PC-9 (cell line): ENCODE measurements around the gene CRACR2A. TPM values are rescaled to one million over a fixed set of nuclear protein-coding genes. Genes with fewer than 3 reads are reported as not detected.

Source experiments
- BruUV-seq: library from RNA; stranded (reverse); fragments of 400-500 nt; replicated peaks from 2 replicates; lab custom pipeline; 2021; lab: Mats Ljungman, UMichigan
- CTCF ChIA-PET: fragments of 300-600 bp; sonication (Branson Sonifier 250); formaldehyde crosslinking; loops from one replicate; lab custom pipeline; 2022; ENCODE audit warnings: antibody characterized with exemption; lab: Charles Lee
- POLR2A ChIA-PET: fragments of 300-600 bp; sonication (Branson Sonifier 250); formaldehyde crosslinking; loops from one replicate; lab custom pipeline; 2022; ENCODE audit warnings: antibody characterized with exemption; ENCODE audit not compliant: unreplicated experiment; lab: Charles Lee
- DNase-seq, 2 experiments: peaks; one replicate each; pipeline versions ENCODE4 v3.0.0 to v3.0.0-alpha.2; 2015 to 2022; ENCODE audit warnings: mixed read lengths in 1 of 2
- H2AFZ ChIP-seq: fragments of 200-600 bp; sonication (generic); 2 replicates; pipeline ENCODE4 v1.8.1; 2017; ENCODE audit warnings: antibody characterized with exemption
- H3F3A ChIP-seq: fragments of 200-600 bp; sonication (generic); 2 replicates; pipeline ENCODE4 v1.8.1; 2017; ENCODE audit warnings: antibody characterized with exemption, mild to moderate bottlenecking, low read depth; ENCODE audit not compliant: insufficient read depth
- H3K27ac ChIP-seq: fragments of 200-600 bp; sonication (generic); 2 replicates; pipeline ENCODE4 v1.6.1; 2016; ENCODE audit warnings: mixed run types
- H3K27me3 ChIP-seq: fragments of 200-600 bp; sonication (generic); 2 replicates; pipeline ENCODE4 v1.6.1; 2016; ENCODE audit warnings: low read depth, mixed run types; ENCODE audit not compliant: insufficient read depth
- H3K36me3 ChIP-seq: fragments of 200-600 bp; sonication (generic); 2 replicates; pipeline ENCODE4 v1.6.1; 2016; ENCODE audit warnings: low read depth, mixed run types
- H3K4me1 ChIP-seq: fragments of 200-600 bp; sonication (generic); replicated peaks from 2 replicates; pipeline ENCODE4 v1.6.1; 2016; ENCODE audit warnings: mixed run types; ENCODE audit not compliant: insufficient read depth
- H3K4me2 ChIP-seq: fragments of 200-600 bp; sonication (generic); 2 replicates; pipeline ENCODE4 v1.6.1; 2017; ENCODE audit warnings: mixed run types
- H3K4me3 ChIP-seq: fragments of 200-600 bp; sonication (generic); 2 replicates; pipeline ENCODE4 v1.6.1; 2016; ENCODE audit warnings: mixed run types
- H3K79me2 ChIP-seq: fragments of 200-600 bp; sonication (generic); 2 replicates; pipeline ENCODE4 v1.6.1; 2017; ENCODE audit warnings: low read depth, mixed run types
- H3K9me2 ChIP-seq: fragments of 200-600 bp; sonication (generic); 2 replicates; pipeline ENCODE4 v1.8.1; 2017; ENCODE audit warnings: mild to moderate bottlenecking; ENCODE audit not compliant: insufficient read depth
- H3K9me3 ChIP-seq: fragments of 200-600 bp; sonication (generic); 2 replicates; pipeline ENCODE4 v1.8.1; 2016; ENCODE audit warnings: low read depth; ENCODE audit not compliant: insufficient read depth
- H4K20me1 ChIP-seq: fragments of 200-600 bp; sonication (generic); 2 replicates; pipeline ENCODE4 v1.8.1; 2017; ENCODE audit not compliant: insufficient read depth
- EZH2 ChIP-seq: fragments of 200-600 bp; sonication (generic); IDR thresholded peaks from 2 replicates; pipeline ENCODE4 v1.8.0; 2017; ENCODE audit warnings: antibody characterized with exemption, low read depth
- intact Hi-C: fragments of 100-400 bp; cut with micrococcal nuclease; formaldehyde crosslinking; loops from one replicate; pipeline ENCODE4 v1.10.0; 2022; ENCODE audit not compliant: unreplicated experiment
- total RNA-seq: library from RNA; stranded (reverse); gene quantifications from 2 replicates; pipeline ENCODE4 v1.2.3, GENCODE V29; 2021
- TF ChIP-seq, protein P1 (sequence below): fragments of 200-600 bp; sonication (generic); conservative IDR thresholded peaks from 2 replicates; pipeline ENCODE4 v1.6.1; 2017; ENCODE audit warnings: mixed run types, antibody characterized with exemption, mild to moderate bottlenecking, moderate library complexity

The CRACR2A gene
- total RNA-seq, 1 experiment from 2014 or later = not detected

DNA sequence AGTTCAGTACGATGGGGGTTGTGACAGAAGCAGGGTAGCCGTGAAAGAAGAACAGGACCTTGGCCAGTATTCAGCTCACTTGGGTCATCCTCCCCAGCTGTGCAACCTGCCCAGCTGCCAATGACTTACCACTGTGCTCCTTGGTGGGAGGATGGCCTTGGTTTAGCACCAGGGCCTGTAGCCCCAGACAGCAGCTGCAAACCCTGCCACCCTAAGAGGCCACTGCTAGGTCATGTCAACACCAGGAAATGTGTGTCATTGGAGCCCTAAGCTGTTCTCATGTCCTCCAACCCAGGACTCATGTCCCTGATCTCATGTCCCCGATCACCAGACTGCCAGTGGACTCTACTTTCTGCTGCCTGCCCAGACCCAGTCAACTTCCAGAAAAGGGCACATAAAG lies 3.0 kb upstream of the CRACR2A start:
- ChIA-PET CTCF (no interaction called here), POLR2A (no interaction called here)

DNA sequence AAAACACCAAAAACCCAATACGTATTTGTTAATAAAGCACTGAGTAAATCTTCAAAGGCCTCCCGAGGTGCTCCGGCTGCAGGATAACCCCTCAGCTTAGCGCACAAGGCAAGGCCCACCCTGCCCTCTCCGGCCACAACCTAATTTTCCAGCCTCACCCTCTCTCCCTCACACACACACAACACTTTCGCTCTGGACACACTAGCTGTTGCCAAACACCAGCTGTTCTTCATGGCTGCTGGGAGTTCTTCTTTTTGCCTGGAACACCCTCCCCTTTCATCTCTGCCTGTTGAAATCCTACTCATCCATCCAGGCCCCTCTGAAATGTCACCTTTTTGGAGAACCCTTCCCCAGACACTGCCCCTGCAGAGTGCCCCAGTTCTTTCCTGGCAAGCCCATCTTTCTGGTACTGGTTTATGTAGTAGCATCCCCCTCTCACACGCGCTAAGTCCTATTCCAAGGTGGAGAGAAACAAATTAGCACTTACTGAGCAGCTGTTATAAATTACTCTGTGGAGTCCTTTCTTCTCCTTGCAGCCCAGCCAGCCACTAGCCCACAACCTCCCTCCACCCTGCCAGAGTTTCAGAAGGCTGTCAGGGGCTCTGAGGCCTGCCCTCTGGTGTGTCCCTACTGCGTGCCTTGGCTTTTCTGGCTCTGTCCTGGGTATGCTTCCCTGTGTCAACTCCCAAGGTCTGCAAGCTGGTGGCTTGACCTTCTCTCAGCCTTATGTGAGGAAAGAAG lies 805 bp upstream of the CRACR2A start:
- Histone ChIP-seq H3K4me2 (no peak overlapping the region), H3K9me3 (0 out of 2 replicates have a peak, but pooled peaks cover 6% of the 10 kb centered on the region), H3K4me3 (no peak overlapping the region), H3K36me3 (no peaks in the 10 kb centered on the region), H4K20me1 (no peaks in the 10 kb centered on the region), H3K79me2 (no peaks in the 10 kb centered on the region), H3F3A (no peaks in the 10 kb centered on the region), H2AFZ (no peak overlapping the region), H3K4me1 (no peaks in the 10 kb centered on the region), H3K27ac (no peak overlapping the region), H3K9me2 (no peaks in the 10 kb centered on the region), H3K27me3 (peaks cover 33% of the 10 kb centered on the region)
- intact Hi-C loops = no loop called here
- TF ChIP-seq, protein P1, sequence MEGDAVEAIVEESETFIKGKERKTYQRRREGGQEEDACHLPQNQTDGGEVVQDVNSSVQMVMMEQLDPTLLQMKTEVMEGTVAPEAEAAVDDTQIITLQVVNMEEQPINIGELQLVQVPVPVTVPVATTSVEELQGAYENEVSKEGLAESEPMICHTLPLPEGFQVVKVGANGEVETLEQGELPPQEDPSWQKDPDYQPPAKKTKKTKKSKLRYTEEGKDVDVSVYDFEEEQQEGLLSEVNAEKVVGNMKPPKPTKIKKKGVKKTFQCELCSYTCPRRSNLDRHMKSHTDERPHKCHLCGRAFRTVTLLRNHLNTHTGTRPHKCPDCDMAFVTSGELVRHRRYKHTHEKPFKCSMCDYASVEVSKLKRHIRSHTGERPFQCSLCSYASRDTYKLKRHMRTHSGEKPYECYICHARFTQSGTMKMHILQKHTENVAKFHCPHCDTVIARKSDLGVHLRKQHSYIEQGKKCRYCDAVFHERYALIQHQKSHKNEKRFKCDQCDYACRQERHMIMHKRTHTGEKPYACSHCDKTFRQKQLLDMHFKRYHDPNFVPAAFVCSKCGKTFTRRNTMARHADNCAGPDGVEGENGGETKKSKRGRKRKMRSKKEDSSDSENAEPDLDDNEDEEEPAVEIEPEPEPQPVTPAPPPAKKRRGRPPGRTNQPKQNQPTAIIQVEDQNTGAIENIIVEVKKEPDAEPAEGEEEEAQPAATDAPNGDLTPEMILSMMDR = no peak
- no peak for TF ChIP-seq EZH2
- no TSS peak for BruUV-seq
- POLR2A ChIA-PET = no interaction called here
- CTCF ChIA-PET = no interaction called here
- DNase-seq = no peak

More for the DNA sequence above, 3.0 kb upstream of the CRACR2A start:
- Histone ChIP-seq H3K4me2 (no peak overlapping the region), H3K4me3 (no peak overlapping the region), H3F3A (no peaks in the 10 kb centered on the region), H2AFZ (no peak overlapping the region), H3K27ac (no peak overlapping the region), H3K9me2 (no peaks in the 10 kb centered on the region), H3K9me3 (0 out of 2 replicates have a peak, but pooled peaks cover 6% of the 10 kb centered on the region), H3K4me1 (no peaks in the 10 kb centered on the region), H3K27me3 (peaks cover 17% of the 10 kb centered on the region), H3K36me3 (no peaks in the 10 kb centered on the region), H3K79me2 (no peaks in the 10 kb centered on the region), H4K20me1 (no peaks in the 10 kb centered on the region)
- TF ChIP-seq, protein P1 = no peak
- TF ChIP-seq EZH2 = no peak
- intact Hi-C loops = no loop called here
- no TSS peak for BruUV-seq
- no peak for DNase-seq

GRCh38 chr12:3752096-3752709 lies 706 bp downstream of the CRACR2A start:
- POLR2A ChIA-PET = no interaction called here
- H3K9me2 ChIP-seq = no peaks in the 10 kb centered on the region
- no peaks in the 10 kb centered on the region for H3K36me3 ChIP-seq
- no peak overlapping the region for H2AFZ ChIP-seq
- H3F3A ChIP-seq = no peaks in the 10 kb centered on the region
- intact Hi-C loops = no loop called here
- CTCF ChIA-PET = no interaction called here
- TF ChIP-seq, protein P1 = no peak
- no peak for TF ChIP-seq EZH2
- H4K20me1 ChIP-seq = no peaks in the 10 kb centered on the region
- peaks cover 36% of the 10 kb centered on the region for H3K27me3 ChIP-seq
- DNase-seq = no peak
- no TSS peak for BruUV-seq
- H3K4me2 ChIP-seq = no peak overlapping the region
- H3K4me1 ChIP-seq = no peaks in the 10 kb centered on the region
- no peaks in the 10 kb centered on the region for H3K79me2 ChIP-seq
- H3K9me3 ChIP-seq = no peaks in the 10 kb centered on the region
- no peak overlapping the region for H3K27ac ChIP-seq
- no peak overlapping the region for H3K4me3 ChIP-seq
